ENCODE results near the gene ZWILCH.

Gene ZWILCH

GRCh38 chr15:66566963-66567531, 61.9 kb downstream of the ZWILCH start:
- Histone ChIP-seq H3K4me3 (no peak overlapping the region), H3K27me3 (peaks cover 0 to 7% of the 10 kb centered on the region in 2 donors), H3K4me1 (peaks cover 0 to 7% (median 0%) of the 10 kb centered on the region in 4 donors), H3K36me3 (no peaks in the 10 kb centered on the region), H3K27ac (no peak overlapping the region), H3K9me3 (no peaks in the 10 kb centered on the region)
- peak in 1 of 2 donors; percentile 48 for DNase-seq
- intact Hi-C loops (cut with DNase I; ENCODE audit: low total_unique reads): no loop called here
- peak; percentile 59 to 69 for TF ChIP-seq CTCF (IDR thresholded peaks at IDR 0.05)

GRCh38 chr15:66567897-66568296, 62.8 kb downstream of the ZWILCH start:
- intact Hi-C loops (cut with DNase I; ENCODE audit: low total_unique reads): no loop called here
- no peaks in the 10 kb centered on the region for H3K9me3 ChIP-seq
- peaks cover 0 to 7% of the 10 kb centered on the region in 2 donors for H3K27me3 ChIP-seq
- no peak overlapping the region for H3K4me3 ChIP-seq
- no peak for TF ChIP-seq CTCF (IDR thresholded peaks at IDR 0.05)
- DNase-seq: no peak
- H3K36me3 ChIP-seq: no peaks in the 10 kb centered on the region
- peaks cover 0 to 7% (median 0%) of the 10 kb centered on the region in 4 donors for H3K4me1 ChIP-seq
- no peak overlapping the region for H3K27ac ChIP-seq

- H3K9me3 ChIP-seq: no peaks in the 10 kb centered on the region
- no peaks in the 10 kb centered on the region for H3K36me3 ChIP-seq
- no peak for DNase-seq
- peaks cover 0 to 7% of the 10 kb centered on the region in 2 donors for H3K27me3 ChIP-seq
- peaks cover 0 to 7% (median 0%) of the 10 kb centered on the region in 4 donors for H3K4me1 ChIP-seq
- H3K4me3 ChIP-seq: no peak overlapping the region
- intact Hi-C loops (cut with DNase I; ENCODE audit: low total_unique reads): no loop called here
- no peak overlapping the region for H3K27ac ChIP-seq
- no peak for TF ChIP-seq CTCF (IDR thresholded peaks at IDR 0.05)
Observed at GRCh38 chr15:66569461-66570137, 64.5 kb downstream of the ZWILCH start.

GRCh38 chr15:66570327-66570726, 65.2 kb downstream of the ZWILCH start:
- no peaks in the 10 kb centered on the region for H3K36me3 ChIP-seq
- no peak for DNase-seq
- no peak overlapping the region for H3K27ac ChIP-seq
- intact Hi-C loops (cut with DNase I; ENCODE audit: low total_unique reads): no loop called here
- H3K9me3 ChIP-seq: no peaks in the 10 kb centered on the region
- TF ChIP-seq CTCF (IDR thresholded peaks at IDR 0.05): no peak
- H3K4me1 ChIP-seq: peaks cover 0 to 7% (median 0%) of the 10 kb centered on the region in 4 donors
- H3K4me3 ChIP-seq: no peak overlapping the region
- peaks cover 0 to 7% of the 10 kb centered on the region in 2 donors for H3K27me3 ChIP-seq

GRCh38 chr15:66570842-66571478, 65.8 kb downstream of the ZWILCH start:
- Histone ChIP-seq H3K9me3 (no peaks in the 10 kb centered on the region), H3K4me3 (no peak overlapping the region), H3K36me3 (no peaks in the 10 kb centered on the region), H3K27ac (no peak overlapping the region), H3K27me3 (peaks cover 0 to 7% of the 10 kb centered on the region in 2 donors), H3K4me1 (peaks cover 0 to 7% (median 0%) of the 10 kb centered on the region in 4 donors)
- intact Hi-C loops (cut with DNase I; ENCODE audit: low total_unique reads): no loop called here
- DNase-seq: no peak
- no peak for TF ChIP-seq CTCF (IDR thresholded peaks at IDR 0.05)

Measured in tibial artery (tissue), 4 donors.